B cell (primary cell): ENCODE results near the gene JAK3. TPM values are rescaled to one million over a fixed set of nuclear protein-coding genes. Genes with fewer than 3 reads are reported as not detected.

Source experiments
- ATAC-seq: fragments of 200-7000 bp; cut with Tn5 transposase; one replicate; pipeline ENCODE4 v1.10.0; 2021; ENCODE audit warnings: low read depth, mild to moderate bottlenecking, moderate number of reproducible peaks, moderate library complexity
- CTCF ChIA-PET: fragments of 350-600 bp; sonication (Branson Sonifier 250); formaldehyde crosslinking; loops from one replicate; lab custom pipeline; 2021; ENCODE audit warnings: antibody characterized with exemption, inconsistent platforms; lab: Charles Lee
- POLR2A ChIA-PET: fragments of 350-600 bp; sonication (Branson Sonifier 250); formaldehyde crosslinking; loops from one replicate; lab custom pipeline; 2021; ENCODE audit warnings: antibody characterized with exemption; lab: Charles Lee
- DNase-seq: peaks from one replicate; pipeline ENCODE4 v3.0.0; 2013
- H2AFZ ChIP-seq: 2 replicates; pipeline ENCODE4 v1.6.1; 2012; ENCODE audit warnings: mild to moderate bottlenecking, low read depth, low read length; ENCODE audit not compliant: insufficient read depth, poor library complexity, severe bottlenecking
- H3K27ac ChIP-seq, 2 donors: 1 replicate in 1 of 2; 2 replicates in 1 of 2; pipeline ENCODE4 v1.5.1; 2012 to 2013; ENCODE audit warnings: low read length in 2 of 2, mild to moderate bottlenecking in 2 of 2, moderate library complexity in 1 of 2
- H3K27me3 ChIP-seq, 4 experiments: fragments of 200-600 bp in 1 of 4; sonication (generic) in 1 of 4; replicated peaks in 1 of 4; 1 replicate in 2 of 4; 2 replicates in 2 of 4; pipeline versions ENCODE4 v1.6.1 to v1.7.0; 2013 to 2016; ENCODE audit warnings: low read length in 3 of 4, mild to moderate bottlenecking in 2 of 4, mixed read lengths in 1 of 4, moderate library complexity in 1 of 4; ENCODE audit not compliant: insufficient read depth in 4 of 4, control insufficient read depth in 3 of 4; ENCODE audit errors: control extremely low read depth in 1 of 4
- H3K36me3 ChIP-seq, 2 experiments: replicated peaks in 1 of 2; 1 replicate in 1 of 2; 2 replicates in 1 of 2; pipeline versions ENCODE4 v1.6.1 to v1.7.1; 2013; ENCODE audit warnings: low read length in 1 of 2; ENCODE audit not compliant: insufficient read depth in 2 of 2, control insufficient read depth in 1 of 2; ENCODE audit errors: control extremely low read depth in 1 of 2, extremely low read depth in 1 of 2
- H3K4me1 ChIP-seq, 2 donors: fragments of 200-600 bp in 1 of 2; sonication (generic) in 1 of 2; 1 replicate in 1 of 2; 2 replicates in 1 of 2; pipeline versions ENCODE4 v1.5.1 to v1.6.1; 2013 to 2017; ENCODE audit warnings: low read length in 2 of 2; ENCODE audit not compliant: control insufficient read depth in 2 of 2, insufficient read depth in 2 of 2
- H3K4me2 ChIP-seq: replicated peaks from 2 replicates; pipeline ENCODE3; 2012; ENCODE audit warnings: mild to moderate bottlenecking, low read depth, low read length; ENCODE audit not compliant: poor library complexity, severe bottlenecking
- H3K4me3 ChIP-seq, 5 experiments: fragments of 200-600 bp in 1 of 5; sonication (generic) in 1 of 5; 1 replicate in 3 of 5; 2 replicates in 2 of 5; pipeline versions ENCODE4 v1.5.1 to v1.7.0; 2011 to 2016; ENCODE audit warnings: low read length in 4 of 5, mild to moderate bottlenecking in 4 of 5, low read depth in 2 of 5, control low read depth in 1 of 5, moderate library complexity in 1 of 5; ENCODE audit not compliant: insufficient read depth in 1 of 5; ENCODE audit errors: control extremely low read depth in 1 of 5, extremely low read depth in 1 of 5
- H3K79me2 ChIP-seq: fragments of 200-600 bp; sonication (generic); one replicate; pipeline ENCODE4 v1.6.0; 2016; ENCODE audit warnings: low read length; ENCODE audit not compliant: control insufficient read depth, insufficient read depth
- H3K9ac ChIP-seq: fragments of 200-600 bp; sonication (generic); 2 replicates; pipeline ENCODE4 v1.6.1; 2017; ENCODE audit warnings: mild to moderate bottlenecking, low read length, moderate library complexity
- H3K9me3 ChIP-seq, 3 donors: one replicate each; pipeline versions ENCODE4 v1.6.1 to v1.7.1; 2013; ENCODE audit warnings: low read length in 2 of 3; ENCODE audit not compliant: control insufficient read depth in 2 of 3, insufficient read depth in 1 of 3; ENCODE audit errors: control extremely low read depth in 1 of 3
- H4K20me1 ChIP-seq: 2 replicates; pipeline ENCODE4 v1.6.0; 2012; ENCODE audit warnings: mild to moderate bottlenecking, low read length; ENCODE audit not compliant: insufficient read depth, control insufficient read depth, poor library complexity, severe bottlenecking
- H3K27ac Mint-ChIP-seq: one replicate; pipeline ENCODE4 v1.8.0; 2021; ENCODE audit warnings: mixed read lengths
- H3K27me3 Mint-ChIP-seq: one replicate; pipeline ENCODE4 v1.8.0; 2021; ENCODE audit warnings: mixed read lengths
- H3K4me1 Mint-ChIP-seq: one replicate; pipeline ENCODE4 v1.8.0; 2021; ENCODE audit warnings: mixed read lengths
- H3K4me3 Mint-ChIP-seq: one replicate; pipeline ENCODE4 v1.8.0; 2021; ENCODE audit warnings: mixed read lengths
- H3K9me3 Mint-ChIP-seq: one replicate; pipeline ENCODE4 v1.8.0; 2022; ENCODE audit warnings: mixed read lengths; ENCODE audit not compliant: insufficient read depth
- CTCF ChIP-seq: fragments of 200-600 bp; IDR thresholded peaks from one replicate; pipeline ENCODE4 v1.8.0; 2022; ENCODE audit warnings: antibody characterized with exemption, mild to moderate bottlenecking
- EZH2 ChIP-seq: IDR thresholded peaks from 2 replicates; pipeline ENCODE4 v1.6.1; 2012; ENCODE audit warnings: borderline replicate concordance, low read depth, mild to moderate bottlenecking, moderate library complexity, low read length; ENCODE audit not compliant: insufficient read depth, poor library complexity, severe bottlenecking
- WGBS: methylation state at CpG from one replicate; pipeline ENCODE4 v1.1.5; 2013; ENCODE audit warnings: missing lambda C conversion rate; ENCODE audit not compliant: insufficient coverage; 5-methylcytosine and 5-hydroxymethylcytosine counted together
- intact Hi-C: fragments of 100-400 bp; cut with micrococcal nuclease; formaldehyde crosslinking; loops from one replicate; pipeline ENCODE4 v1.10.0; 2022
- polyA plus RNA-seq: library from polyadenylated mRNA; depleted of rRNA; stranded (reverse); fragments of >200 nt; gene quantifications from 2 replicates; pipeline ENCODE4 v1.2.3, GENCODE V29; 2012
- total RNA-seq, 2 donors: library from RNA; stranded (reverse); fragments of 120-200 nt in 1 of 2; gene quantifications; 1 replicate in 1 of 2; 2 replicates in 1 of 2; pipeline versions ENCODE4 v1.2.3 to v1.2.4, GENCODE V29; 2013 to 2022

JAK3 gene
- total and polyA plus RNA-seq, 2 donors (not counting 1 experiment from before 2014, with no cell fraction given), result 102 to 143 TPM

DNA sequence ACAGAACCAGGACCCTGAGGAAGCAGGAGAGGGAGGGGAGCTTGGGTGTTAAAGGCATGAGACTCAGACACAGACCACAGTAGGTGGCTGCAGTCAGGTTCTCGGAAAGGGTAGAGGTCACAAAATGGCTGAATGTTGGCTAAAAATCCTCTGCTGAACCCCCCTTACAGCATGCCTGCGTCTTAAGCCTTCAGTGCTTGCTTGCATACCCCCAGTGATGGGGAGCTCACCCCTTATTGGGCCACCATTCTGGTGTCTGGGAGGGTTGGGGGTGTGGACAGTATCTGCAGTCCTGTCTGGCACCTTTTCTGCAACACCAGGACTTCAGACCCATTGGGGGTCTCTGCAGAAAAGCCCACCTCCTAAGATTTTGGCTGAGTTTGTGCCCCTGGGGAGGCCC lies 67.0 kb downstream of the JAK3 start:
- Histone ChIP-seq H3K36me3 (peaks cover 0 to 43% of the 10 kb centered on the region in 2 experiments), H3K27me3 (no peaks in the 10 kb centered on the region), H3K4me2 (no peak overlapping the region), H3K9ac (no peak overlapping the region), H2AFZ (no peak overlapping the region), H3K4me1 (peaks cover 31 to 42% of the 10 kb centered on the region in 2 donors), H3K79me2 (peaks cover 24% of the 10 kb centered on the region), H3K4me3 (no peak overlapping the region), H3K9me3 (no peaks in the 10 kb centered on the region), H3K27ac (peak overlapping the region in 1 of 2 donors; percentile 43), H4K20me1 (peaks cover 15% of the 10 kb centered on the region)
- DNase-seq, result peak; percentile 17
- Mint-ChIP-seq H3K27me3 (no peaks in the 10 kb centered on the region), H3K4me1 (peaks cover 34% of the 10 kb centered on the region), H3K4me3 (no peak overlapping the region), H3K9me3 (no peaks in the 10 kb centered on the region), H3K27ac (peak overlapping the region; percentile 68)
- ChIA-PET POLR2A (interaction anchor here (1.0 kb wide), 1 partner anchor 79 kb away, joined by 4 read pairs; the partner anchor contains the start of gene RPL18A), CTCF (interaction anchor here (1.2 to 1.7 kb wide), 4 partner anchors 11 to 207 kb away, joined by 3 to 4 read pairs (median 3); no protein-coding TSS in a partner anchor)
- intact Hi-C loops, result no loop called here
- TF ChIP-seq EZH2, result no peak
- no peak for TF ChIP-seq CTCF
- no peak for ATAC-seq
- WGBS, result 100% methylated on average over 2 of the region's 2 CpGs
